ENCODE results near the gene PCGF1.
"Not testable (repeated sequence)": the region's sequence is repeated elsewhere in the genome, so short reads cannot be mapped to it uniquely, and the experiment has no call there.

PCGF1 gene

GRCh38 chr2:74471332-74472065 is 36.0 kb downstream of the PCGF1 start:
- DNase-seq = no peak

GRCh38 chr2:74470742-74471141 is 36.8 kb downstream of the PCGF1 start:
- not testable (repeated sequence) for DNase-seq

GRCh38 chr2:74464406-74464805 is 43.1 kb downstream of the PCGF1 start:
- DNase-seq = no peak

- no peak for DNase-seq
These were observed 44.7 kb downstream of the PCGF1 start for GRCh38 chr2:74462786-74463105.

- no peak for DNase-seq
These were observed 45.3 kb downstream of the PCGF1 start for GRCh38 chr2:74462054-74462785.

- DNase-seq = peak in 1 of 2 experiments; percentile 48
These were observed 46.1 kb downstream of the PCGF1 start for GRCh38 chr2:74461187-74462053.

- DNase-seq = not testable (repeated sequence)
These were observed 47.3 kb downstream of the PCGF1 start for GRCh38 chr2:74460187-74460586.

- DNase-seq = not testable (repeated sequence)
These were observed 47.9 kb downstream of the PCGF1 start for GRCh38 chr2:74459503-74460118.

GRCh38 chr2:74458938-74459363 is 48.5 kb downstream of the PCGF1 start:
- DNase-seq = no peak

GRCh38 chr2:74458132-74458937 is 49.2 kb downstream of the PCGF1 start, which contains the start of gene WBP1:
Gene WBP1 (plus strand): TSS chr2:74458438. CDS start chr2:74458603, 165 bp downstream.
- peak; percentile 99 to 100 for DNase-seq

GRCh38 chr2:74457549-74458131 is 49.9 kb downstream of the PCGF1 start:
- peak in 1 of 2 experiments; percentile 73 for DNase-seq

GRCh38 chr2:74457129-74457548 is 50.4 kb downstream of the PCGF1 start:
- DNase-seq = peak; percentile 47 to 68
